Muscle of back (tissue), 11 donors: Measurements from ENCODE around the gene EPC1. TPM values are rescaled to one million over a fixed set of nuclear protein-coding genes. Genes with fewer than 3 reads are reported as not detected.

Experiments used
- DNase-seq, 3 donors: peaks; one replicate each; pipeline versions ENCODE4 v3.0.0 to v3.0.0-alpha.2; 2013
- polyA plus RNA-seq, 10 donors: library from polyadenylated mRNA; unstranded; fragments of 120-200 nt; gene quantifications; one replicate each; pipeline ENCODE4 v1.2.1, GENCODE V29; 2013; ENCODE audit not compliant: insufficient read length in 10 of 10

Gene EPC1
- polyA plus RNA-seq, 10 donors: 31.9 to 54.2 (median 44.1) TPM

- no peak for DNase-seq
These were observed 6.3 kb downstream of the EPC1 start for GRCh38 chr10:32340596-32341180.

GRCh38 chr10:32338262-32338661 is 8.7 kb downstream of the EPC1 start:
- DNase-seq: no peak

DNA sequence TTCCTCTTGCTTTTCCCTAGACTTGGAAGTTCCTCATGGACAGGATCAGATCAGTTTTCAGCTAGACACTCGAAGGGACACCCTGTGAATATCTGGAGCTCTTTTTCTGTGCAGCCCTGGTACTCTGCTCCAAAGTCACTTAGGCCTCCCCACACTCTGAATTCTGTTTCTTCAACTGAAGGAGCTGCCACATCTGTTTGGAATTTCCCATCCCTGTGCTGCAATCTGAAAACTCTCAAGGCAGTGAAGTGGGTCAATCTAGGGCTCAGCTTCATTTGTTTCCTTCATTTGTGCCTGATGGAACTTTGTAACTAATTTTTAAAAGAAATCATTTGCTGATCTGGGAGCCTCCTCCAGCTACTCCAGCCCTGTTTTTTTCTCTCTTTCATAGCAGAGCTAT is 9.6 kb downstream of the EPC1 start:
- no peak for DNase-seq

GRCh38 chr10:32333849-32334248 is 13.1 kb downstream of the EPC1 start:
- no peak for DNase-seq

DNA sequence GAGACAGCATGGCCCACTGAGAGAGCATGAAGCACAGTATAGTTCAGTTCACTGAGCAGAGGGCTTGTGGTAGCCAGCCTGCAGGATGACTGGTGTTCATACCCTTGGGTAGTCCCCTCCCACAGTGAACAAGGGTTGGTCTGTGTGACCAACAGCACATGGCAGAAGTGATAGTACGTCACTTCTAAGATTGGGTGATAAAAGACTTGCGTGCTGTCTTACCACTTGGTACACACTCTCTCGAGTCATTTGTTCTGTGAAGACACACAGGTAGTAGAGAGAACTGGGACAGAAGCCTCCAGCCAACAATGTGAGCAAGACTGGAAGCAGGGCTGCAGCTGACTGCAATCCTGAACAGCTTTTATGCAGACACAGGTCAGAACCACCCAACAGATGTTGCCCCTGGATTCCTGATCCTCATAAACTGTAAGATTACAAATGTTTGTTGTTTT is 14.6 kb downstream of the EPC1 start:
- DNase-seq: peak in 1 of 3 donors; percentile 14

DNA sequence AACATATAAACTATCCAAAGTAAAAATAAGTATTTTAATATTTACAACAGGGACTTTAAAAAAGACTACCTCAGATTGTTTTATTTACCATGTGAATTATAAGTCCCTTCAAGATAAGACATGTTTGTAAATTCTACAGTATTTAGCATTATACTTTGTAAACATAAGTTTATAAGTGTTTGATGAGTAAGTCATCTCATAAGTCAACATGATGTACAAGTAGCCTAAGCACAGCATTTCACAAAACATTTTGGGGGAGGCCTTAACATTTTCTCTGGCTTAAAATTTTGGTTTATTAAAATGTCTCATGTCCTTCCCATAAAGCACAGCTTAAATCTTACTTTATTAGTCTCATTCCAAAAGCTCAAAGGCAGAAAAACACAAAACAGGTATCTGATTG is 15.4 kb downstream of the EPC1 start:
- DNase-seq: no peak

DNA sequence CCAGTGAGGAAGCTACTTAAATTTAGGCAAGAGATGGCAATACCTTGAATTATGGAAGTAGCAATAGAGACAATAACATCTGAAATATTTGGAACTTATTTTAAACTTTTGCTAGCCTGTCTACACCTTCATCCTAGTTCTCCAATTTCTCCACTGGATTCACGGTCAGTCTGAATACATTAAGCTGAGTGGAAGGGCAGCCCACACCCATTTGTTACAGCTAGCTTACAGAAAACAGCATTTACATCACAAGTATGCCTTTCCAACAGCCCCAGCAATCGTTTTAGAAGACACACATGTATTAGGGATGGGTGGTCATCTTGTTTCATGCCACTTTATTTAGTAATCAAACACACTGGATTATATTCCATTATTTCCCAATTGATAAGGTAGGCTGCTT is 16.7 kb downstream of the EPC1 start:
- no peak for DNase-seq

DNA sequence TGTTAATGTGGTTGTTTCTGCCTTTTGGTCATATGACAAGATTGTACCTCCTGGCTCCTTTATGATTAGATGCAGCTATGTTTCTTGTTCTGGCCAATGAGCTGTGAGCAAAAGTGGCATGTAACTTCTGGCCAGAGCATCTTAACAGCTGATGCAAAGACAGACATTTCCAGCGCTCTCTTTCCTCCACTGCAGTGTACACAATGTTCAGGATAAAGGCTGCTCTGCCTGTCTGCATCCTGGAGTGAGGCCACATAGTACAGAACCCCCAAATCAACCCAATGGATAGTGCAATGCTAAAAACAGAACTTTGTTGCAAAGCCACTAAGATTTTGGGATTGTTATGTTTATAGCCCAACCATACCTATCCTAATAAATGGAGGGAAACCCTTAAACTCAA is 17.9 kb downstream of the EPC1 start:
- DNase-seq: no peak

GRCh38 chr10:32328499-32328898 is 18.5 kb downstream of the EPC1 start:
- no peak for DNase-seq

DNA sequence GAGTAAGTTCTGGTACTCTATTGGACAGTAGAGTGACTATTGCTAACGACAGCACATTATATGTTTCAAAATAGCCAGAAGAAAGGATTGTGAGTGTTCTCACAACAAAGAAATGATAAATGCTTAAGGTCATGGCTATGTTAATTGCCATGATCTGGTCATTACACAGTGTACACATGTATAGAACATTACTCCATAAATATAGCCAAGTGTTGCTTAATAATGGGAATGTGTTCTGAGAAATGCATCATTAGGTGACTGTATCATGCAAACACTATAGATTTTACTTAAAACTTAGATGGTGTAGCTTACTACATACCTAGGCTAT is 19.6 kb downstream of the EPC1 start:
- DNase-seq: no peak

GRCh38 chr10:32326680-32327363 is 20.1 kb downstream of the EPC1 start:
- DNase-seq: no peak

GRCh38 chr10:32326119-32326518 is 20.8 kb downstream of the EPC1 start:
- DNase-seq: no peak

DNA sequence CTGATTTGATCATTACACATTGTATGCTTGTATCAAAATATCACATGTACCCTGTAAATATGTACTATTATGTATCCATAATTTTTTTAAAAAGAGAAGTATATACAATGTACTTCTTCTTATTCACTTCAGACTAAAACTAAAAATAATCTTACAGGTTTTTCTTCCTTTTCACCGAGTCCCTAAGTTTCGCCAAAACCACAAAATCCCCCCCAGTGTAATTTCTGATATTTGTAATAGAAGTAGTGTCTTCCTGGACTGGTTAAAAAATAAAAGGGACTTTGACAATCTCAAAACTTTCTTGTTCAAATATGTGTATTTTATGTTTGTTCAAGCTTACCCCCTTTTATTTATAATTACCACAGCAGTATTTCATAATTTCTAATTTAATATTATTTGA is 23.9 kb downstream of the EPC1 start:
- no peak for DNase-seq

- no peak for DNase-seq
These were observed 25.8 kb downstream of the EPC1 start for GRCh38 chr10:32321016-32321631.

DNA sequence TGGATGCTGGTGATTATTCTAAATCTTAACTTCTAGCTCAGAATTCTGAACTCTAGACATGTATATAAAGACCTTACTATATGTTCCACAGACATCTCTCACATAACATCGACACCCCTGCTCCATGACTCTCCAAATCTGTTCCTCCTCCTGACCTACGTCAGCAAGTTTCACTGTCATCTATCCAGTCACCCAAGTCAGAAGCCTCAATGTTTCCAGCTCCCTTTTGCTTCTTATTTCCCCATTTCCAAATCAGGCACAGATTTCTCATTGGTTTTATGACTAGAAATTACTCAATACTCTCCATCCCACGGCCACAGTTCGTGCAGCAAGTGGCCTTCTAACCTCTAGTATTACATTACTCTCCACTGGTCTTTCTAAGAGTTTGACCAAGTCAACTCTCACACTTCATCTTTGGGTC is 28.5 kb downstream of the EPC1 start:
- DNase-seq: peak in 2 of 3 donors; percentile 9 to 20

DNA sequence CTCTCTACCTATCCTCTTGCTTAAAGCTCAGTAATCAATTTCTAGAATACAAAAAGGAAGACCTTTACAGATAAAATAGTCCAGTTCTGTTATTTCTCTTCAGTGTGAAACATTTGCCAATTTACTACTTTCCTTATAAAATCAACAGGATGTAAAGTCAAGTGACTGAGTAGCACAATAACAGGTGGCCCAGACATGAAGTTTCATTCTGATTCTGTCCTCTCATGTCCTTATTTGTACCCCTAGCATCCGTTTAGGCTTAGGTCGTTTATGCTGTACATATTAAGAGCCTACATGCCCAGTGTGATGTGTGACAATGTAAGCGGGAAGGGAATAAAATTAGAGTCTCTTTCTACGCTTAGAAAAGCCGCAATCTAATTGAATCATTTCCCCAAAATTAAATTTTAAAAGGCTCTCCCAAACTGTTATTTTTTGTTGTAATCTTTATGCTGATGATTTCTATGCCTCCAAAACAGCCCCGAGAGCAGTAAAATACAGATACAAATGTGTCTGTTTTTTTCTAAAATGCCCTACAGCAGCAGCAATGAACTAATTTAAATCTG is 29.1 kb downstream of the EPC1 start:
- DNase-seq: no peak

- no peak for DNase-seq
These were observed 31.5 kb downstream of the EPC1 start for GRCh38 chr10:32315424-32315823.

- no peak for DNase-seq
These were observed 32.4 kb downstream of the EPC1 start for GRCh38 chr10:32314588-32314987.

- DNase-seq: no peak
These were observed 38.8 kb downstream of the EPC1 start for GRCh38 chr10:32308027-32308603.

- DNase-seq: no peak
These were observed 39.3 kb downstream of the EPC1 start for GRCh38 chr10:32307609-32308008.

GRCh38 chr10:32299354-32299980 is 47.5 kb downstream of the EPC1 start:
- DNase-seq: no peak

DNA sequence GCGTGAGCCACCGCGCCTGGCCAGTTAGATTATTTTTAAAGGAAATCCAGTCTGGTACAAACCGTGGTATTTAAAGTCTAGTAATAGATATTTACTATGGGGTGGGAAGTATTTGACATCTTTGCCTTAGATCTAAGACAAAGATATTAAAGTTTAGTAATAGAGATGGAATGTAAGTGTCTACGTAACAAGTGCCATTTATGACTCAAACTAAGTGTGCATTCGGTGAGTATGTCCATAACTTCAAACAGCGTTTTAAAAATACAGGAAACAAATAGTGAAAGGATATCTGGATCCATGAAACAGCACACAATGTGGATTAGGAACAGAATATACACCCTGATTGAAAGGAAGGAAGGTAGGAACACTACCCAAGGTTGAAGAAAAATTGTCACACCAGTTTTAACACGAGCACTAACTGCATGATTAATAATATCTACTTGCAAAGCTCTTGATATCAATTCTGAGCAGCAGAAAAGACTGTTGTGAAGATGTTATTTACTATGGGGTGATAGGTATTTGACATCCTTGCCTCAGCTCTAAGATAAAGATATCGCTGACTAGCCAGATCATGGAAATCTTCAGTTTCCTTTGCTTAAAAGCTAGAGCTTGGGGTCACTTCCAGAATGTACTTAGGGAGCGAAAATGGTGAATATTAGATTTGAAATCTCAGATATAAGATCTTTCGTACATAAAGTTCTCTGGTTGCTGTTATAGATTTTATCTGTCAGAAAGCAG is 48.7 kb downstream of the EPC1 start:
- peak in 1 of 3 donors; percentile 56 for DNase-seq
